ENCODE data around the gene TMX2.
"Not testable (repeated sequence)": the region's sequence is repeated elsewhere in the genome, so short reads cannot be mapped to it uniquely, and the experiment has no call there.

TMX2 gene

DNA sequence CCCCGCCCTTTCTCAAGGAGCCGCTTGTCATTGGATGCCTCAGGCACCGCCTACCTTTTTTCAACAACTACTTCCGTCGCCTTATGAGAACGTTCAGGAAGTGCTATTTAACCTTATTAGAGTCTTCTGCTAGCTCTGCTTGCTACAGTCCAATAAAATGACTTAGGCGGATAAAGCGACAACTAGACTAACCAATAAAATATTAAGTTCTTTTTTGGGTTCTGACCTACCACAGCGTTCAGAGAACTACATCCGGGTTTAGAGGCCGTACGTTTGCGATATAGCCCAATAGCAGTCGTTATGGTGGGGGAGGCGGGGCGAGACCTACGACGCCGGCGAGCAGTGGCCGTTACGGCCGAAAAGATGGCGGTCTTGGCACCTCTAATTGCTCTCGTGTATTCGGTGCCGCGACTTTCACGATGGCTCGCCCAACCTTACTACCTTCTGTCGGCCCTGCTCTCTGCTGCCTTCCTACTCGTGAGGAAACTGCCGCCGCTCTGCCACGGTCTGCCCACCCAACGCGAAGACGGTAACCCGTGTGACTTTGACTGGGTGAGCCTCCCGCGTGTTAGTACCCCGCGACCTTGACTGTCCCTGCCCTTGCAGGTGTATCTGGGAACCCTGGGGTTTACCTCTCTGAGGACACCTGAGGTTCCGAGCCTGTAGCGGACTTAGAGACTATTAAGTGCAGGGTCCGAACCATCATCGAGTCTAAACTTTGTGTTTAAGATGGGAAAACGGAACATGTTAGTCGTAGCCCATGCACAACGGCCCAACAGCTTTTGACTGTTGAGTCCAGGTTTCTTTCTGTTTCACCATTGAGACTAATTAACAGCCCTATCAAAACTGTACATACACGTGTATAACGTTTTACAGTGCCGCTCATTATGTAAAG lies at the start of gene TMX2:
TSS of gene TMX2 (plus strand) at position 338 of the 895 bp plus-strand sequence. CDS start at position 364, 26 bp downstream.
- DNase-seq (ENCODE audit: low spot score): peak; percentile 87

- DNase-seq (ENCODE audit: low spot score): no peak
Measured at GRCh38 chr11:57662893-57663292, 49.5 kb upstream of the TMX2 start.

DNA sequence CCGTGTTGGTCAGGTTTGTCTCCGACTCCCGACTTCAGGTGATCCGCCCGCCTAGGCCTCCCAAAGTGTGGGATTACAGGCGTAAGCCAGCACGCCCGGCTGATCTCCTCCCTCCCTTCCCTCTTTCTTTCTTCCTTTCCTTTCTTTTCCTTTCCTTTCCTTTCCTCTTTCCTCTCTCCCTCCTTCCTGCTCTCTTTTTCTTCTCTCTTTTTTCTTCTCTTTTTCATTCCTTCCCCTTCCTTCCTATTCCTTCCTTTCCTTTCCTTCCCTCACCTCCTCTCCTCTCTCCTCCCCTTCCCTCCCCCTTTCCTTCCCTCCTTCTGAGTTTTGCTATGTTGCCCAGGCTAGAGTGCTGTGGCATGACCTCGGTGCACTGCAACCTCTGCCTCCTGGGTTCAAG lies 48.4 kb upstream of the TMX2 start:
- no peak for DNase-seq (ENCODE audit: low spot score)

DNA sequence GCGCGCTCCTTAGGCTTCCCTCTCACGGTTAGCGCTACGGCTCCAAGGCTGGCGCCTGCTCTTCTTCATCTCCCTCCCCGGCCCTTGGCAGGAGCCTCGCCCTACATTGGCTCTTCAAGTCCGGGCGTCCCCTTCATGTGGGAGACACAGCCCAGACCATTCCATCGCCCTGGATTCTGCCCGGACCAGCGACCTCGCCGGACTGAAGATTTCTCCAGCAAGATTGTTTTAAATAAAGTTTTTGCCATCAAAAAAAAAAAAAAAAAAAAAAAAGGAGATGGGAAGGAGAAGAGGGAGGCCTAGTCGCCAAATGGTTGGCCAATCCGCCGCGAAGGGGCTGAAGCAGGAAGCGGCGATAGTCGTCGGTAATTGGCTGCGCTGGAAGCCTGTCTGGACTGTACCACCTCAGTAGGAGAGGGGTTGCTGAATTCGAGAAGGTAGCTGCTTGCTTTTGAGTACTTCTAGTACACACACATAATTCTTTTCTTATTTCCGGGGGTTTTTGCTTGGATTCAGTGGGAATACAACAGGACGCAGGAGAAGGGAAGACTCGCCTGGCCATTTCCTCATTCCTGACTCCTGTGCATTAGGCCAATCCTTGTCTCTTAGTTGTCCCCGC lies 45.2 kb upstream of the TMX2 start:
- DNase-seq (ENCODE audit: low spot score): peak; percentile 90

- peak; percentile 97 for DNase-seq (ENCODE audit: low spot score)
Measured at GRCh38 chr11:57667736-57668433, 44.5 kb upstream of the TMX2 start, which contains the start of gene ZDHHC5. TSS of gene ZDHHC5 (plus strand) at chr11:57668114. CDS start at chr11:57673091, 4,977 bp downstream.

GRCh38 chr11:57668434-57668782 lies 44.0 kb upstream of the TMX2 start:
- peak; percentile 74 for DNase-seq (ENCODE audit: low spot score)

- no peak for DNase-seq (ENCODE audit: low spot score)
Measured at GRCh38 chr11:57674251-57674650, 38.1 kb upstream of the TMX2 start.

- no peak for DNase-seq (ENCODE audit: low spot score)
Measured at GRCh38 chr11:57675176-57675941, 37.0 kb upstream of the TMX2 start.

DNA sequence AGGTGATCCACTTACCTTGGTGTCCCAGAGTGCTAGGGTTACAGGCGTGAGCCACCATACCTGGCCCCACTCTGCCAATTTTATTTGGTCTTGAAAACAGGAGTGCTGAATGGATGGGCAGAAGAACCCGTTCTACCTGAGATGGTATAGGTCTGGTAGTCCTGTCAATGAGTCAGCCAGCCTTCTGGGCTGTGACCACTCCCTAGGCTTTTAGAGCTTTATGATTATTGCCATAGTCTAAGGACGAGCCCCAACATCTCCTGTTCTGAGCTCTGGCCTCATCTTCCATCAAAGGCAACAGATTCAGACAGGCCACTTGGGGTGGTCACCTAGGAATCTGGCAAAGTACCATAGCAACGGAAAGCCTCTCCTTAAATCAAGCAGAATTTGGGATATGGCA lies 33.0 kb upstream of the TMX2 start:
- DNase-seq (ENCODE audit: low spot score): no peak

DNA sequence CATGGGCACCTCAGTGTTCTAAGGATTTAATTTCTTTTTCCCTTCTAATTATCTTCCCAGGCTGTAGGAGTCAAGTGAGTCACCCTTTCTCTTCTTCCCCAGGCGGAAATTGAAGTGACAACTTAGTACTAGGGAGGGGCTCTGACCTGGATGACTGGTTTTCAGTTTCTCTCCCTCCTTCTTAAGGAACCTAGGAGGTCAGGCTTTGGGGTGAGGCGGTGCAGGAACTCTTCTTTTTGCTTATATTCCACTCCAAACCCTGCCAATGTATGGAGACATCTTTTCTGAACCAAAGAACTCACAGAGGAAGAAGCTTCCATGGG lies 31.9 kb upstream of the TMX2 start:
- no peak for DNase-seq (ENCODE audit: low spot score)

GRCh38 chr11:57681168-57681567 lies 31.2 kb upstream of the TMX2 start:
- peak; percentile 49 for DNase-seq (ENCODE audit: low spot score)

- DNase-seq (ENCODE audit: low spot score): not testable (repeated sequence)
Measured at GRCh38 chr11:57690474-57690873, 21.9 kb upstream of the TMX2 start.

GRCh38 chr11:57698843-57699365 lies 13.5 kb upstream of the TMX2 start:
- DNase-seq (ENCODE audit: low spot score): no peak

DNA sequence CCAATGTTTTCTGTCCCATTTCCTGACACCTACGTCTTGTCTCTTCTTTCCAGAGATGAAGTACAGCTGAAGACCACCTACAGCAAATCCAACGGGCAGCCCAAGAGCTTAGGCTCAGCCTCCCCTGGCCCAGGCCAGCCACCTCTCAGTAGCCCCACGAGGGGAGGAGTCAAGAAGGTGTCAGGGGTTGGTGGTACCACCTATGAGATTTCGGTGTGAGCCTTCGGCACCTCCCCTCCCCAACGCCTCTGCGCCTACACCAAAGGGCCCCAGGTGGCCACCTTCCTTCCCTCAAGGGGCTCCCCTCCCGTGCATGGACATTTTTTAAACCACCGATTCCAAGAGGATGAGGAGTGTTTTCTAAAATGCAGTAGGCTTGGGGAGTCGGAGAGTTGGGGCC lies 12.6 kb upstream of the TMX2 start:
- no peak for DNase-seq (ENCODE audit: low spot score)

- peak; percentile 41 for DNase-seq (ENCODE audit: low spot score)
Measured at GRCh38 chr11:57700425-57700824, 12.0 kb upstream of the TMX2 start.

GRCh38 chr11:57703341-57703740 lies 9.1 kb upstream of the TMX2 start:
- DNase-seq (ENCODE audit: low spot score): no peak

- DNase-seq (ENCODE audit: low spot score): no peak
Measured at GRCh38 chr11:57704932-57705331, 7.5 kb upstream of the TMX2 start.

DNA sequence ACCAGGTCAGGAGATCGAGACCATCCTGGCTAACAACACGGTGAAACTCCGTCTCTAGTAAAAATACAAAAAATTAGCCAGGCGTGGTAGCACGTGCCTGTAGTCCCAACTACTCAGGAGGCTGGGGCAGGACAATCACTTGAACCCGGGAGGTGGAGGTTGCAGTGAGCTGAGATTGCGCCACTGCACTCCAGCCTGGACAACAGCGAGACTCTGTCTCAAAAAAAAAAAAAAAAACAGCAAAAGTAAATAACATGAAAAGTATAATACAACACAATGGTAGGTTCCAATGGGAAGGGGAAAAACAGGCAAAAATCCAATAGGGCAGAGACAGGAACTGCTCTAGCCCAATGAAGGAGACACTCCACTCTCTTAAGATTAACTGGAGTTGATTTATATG lies 7.0 kb upstream of the TMX2 start:
- DNase-seq (ENCODE audit: low spot score): not testable (repeated sequence)

GRCh38 chr11:57709802-57710367 lies 2.5 kb upstream of the TMX2 start:
- DNase-seq (ENCODE audit: low spot score): no peak

DNA sequence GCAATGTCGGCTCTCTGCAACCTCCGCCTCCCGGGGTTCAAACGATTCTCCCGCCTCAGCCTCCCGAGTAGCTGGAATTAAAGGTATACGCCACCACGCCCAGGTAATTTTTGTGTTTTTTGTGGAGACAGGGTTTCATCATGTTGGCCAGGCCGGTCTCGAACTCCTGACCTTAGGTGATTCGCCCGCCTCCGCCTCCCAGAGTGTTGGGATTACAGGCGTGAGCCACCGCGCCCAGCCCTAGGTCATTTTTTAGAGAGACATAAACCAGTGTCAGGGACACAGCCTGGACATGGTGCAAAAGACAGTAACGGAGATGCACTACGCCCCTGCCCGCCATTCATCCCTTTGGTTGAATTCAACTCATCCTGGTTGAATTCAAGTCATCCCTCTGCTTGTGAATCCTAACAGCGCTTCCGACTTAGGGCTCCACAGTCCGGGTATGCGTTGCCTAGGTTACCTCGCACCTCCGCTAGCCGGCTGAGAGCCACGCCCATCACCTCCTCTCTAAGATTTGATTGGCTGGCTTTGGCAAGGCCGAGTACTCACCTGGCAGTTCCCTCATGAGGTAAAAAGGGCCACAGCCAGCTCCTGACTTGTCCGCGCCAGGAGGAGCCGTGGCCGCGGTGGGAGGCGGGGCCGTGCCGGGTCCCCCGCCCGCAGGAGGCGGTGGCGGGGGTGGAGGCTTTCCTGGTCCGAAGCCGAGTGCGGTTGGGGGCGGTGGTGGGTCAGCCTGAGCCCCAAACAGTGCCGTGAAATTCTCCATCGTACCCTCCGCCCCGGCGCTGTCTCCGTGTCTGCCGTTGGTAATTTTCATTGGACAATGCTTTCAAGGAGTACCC lies 758 bp upstream of the TMX2 start, which contains the start of gene MED19:
TSS of gene MED19 (minus strand) at position 802 of the 842 bp plus-strand sequence. CDS start at position 766, 36 bp downstream.
- peak; percentile 85 for DNase-seq (ENCODE audit: low spot score)
